SU-DHL-6 (cell line): Measurements from ENCODE around the gene ZFP36L2.

Source experiments
- CTCF ChIP-seq: fragments of 200-600 bp; sonication (generic); IDR thresholded peaks from one replicate; pipeline ENCODE4 v1.5.1; 2017; ENCODE audit warnings: antibody characterized with exemption, mild to moderate bottlenecking, low read length, moderate library complexity; ENCODE audit not compliant: insufficient read depth, poor library complexity, severe bottlenecking
- EZH2phosphoT487 ChIP-seq: fragments of 200-600 bp; sonication (generic), shearing (Covaris generic); conservative IDR thresholded peaks from 2 replicates; pipeline ENCODE4 v1.6.1; 2018; ENCODE audit warnings: mild to moderate bottlenecking, antibody characterized with exemption, low read length, moderate library complexity, mixed read lengths

GRCh38 chr2:43228756-43229659, 2.6 kb upstream of the ZFP36L2 start:
- TF ChIP-seq CTCF (no peak), EZH2phosphoT487 (no peak)
